Measurements from ENCODE around the gene PRPH2. TPM values are rescaled to one million over a fixed set of nuclear protein-coding genes. Genes with fewer than 3 reads are reported as not detected.
"Not testable (repeated sequence)": the region's sequence is repeated elsewhere in the genome, so short reads cannot be mapped to it uniquely, and the experiment has no call there.

Gene PRPH2
- total RNA-seq, 1 experiment from 2014 or later = not detected

- no peak for ATAC-seq
- H3K9me3 ChIP-seq (ENCODE audit: control insufficient read depth, insufficient read depth, low read depth, low read length) = no peaks in the 10 kb centered on the region
- no peak for TF ChIP-seq TCF7L2 (IDR thresholded peaks at IDR 0.05; ENCODE audit: low read depth, low read length)
- TF ChIP-seq REST (IDR thresholded peaks at IDR 0.05; ENCODE audit: insufficient read depth in 1 of 2, low read depth in 2 of 2, low read length in 1 of 2) = no peak
- TF ChIP-seq POLR2AphosphoS5 (IDR thresholded peaks at IDR 0.05; ENCODE audit: low read depth, low read length) = no peak
- TF ChIP-seq SIN3A (IDR thresholded peaks at IDR 0.05; ENCODE audit: borderline replicate concordance, insufficient read depth, low read depth, low read length) = no peak
- no peak for TF ChIP-seq CTCF (IDR thresholded peaks at IDR 0.05)
- no peaks in the 10 kb centered on the region for H3K27me3 ChIP-seq (ENCODE audit: control insufficient read depth, insufficient read depth, low read length)
- intact Hi-C loops (cut with micrococcal nuclease; ENCODE audit: unreplicated experiment) = no loop called here
- H3K4me1 ChIP-seq (ENCODE audit: control insufficient read depth, insufficient read depth, low read length) = no peaks in the 10 kb centered on the region
- POLR2A ChIA-PET = interaction anchor here (0.5 to 0.6 kb wide), 2 partner anchors 157 to 386 kb away, joined by 3 read pairs; no protein-coding TSS in a partner anchor
- CTCF ChIA-PET = no interaction called here
- no peaks in the 10 kb centered on the region for H3K36me3 ChIP-seq (ENCODE audit: control insufficient read depth, insufficient read depth, low read length)
- no peak overlapping the region for H3K27ac ChIP-seq (ENCODE audit: low read length)
- BruUV-seq (replicated peaks) = no TSS peak
- in situ Hi-C loops (cut with HindIII; ENCODE audit: low pct_unique_long_range_greater_than_20kb, low sequenced_read_pairs) = no loop called here
- DNase-seq (ENCODE audit: low read depth, low spot score) = no peak
- no peak overlapping the region for H3K4me3 ChIP-seq (ENCODE audit: low read depth in 2 of 2, low read length in 2 of 2)
Observed at GRCh38 chr6:42735976-42736375, 13.6 kb upstream of the PRPH2 start.

- H3K27me3 ChIP-seq (ENCODE audit: control insufficient read depth, insufficient read depth, low read length); in situ Hi-C loops (cut with HindIII; ENCODE audit: low pct_unique_long_range_greater_than_20kb, low sequenced_read_pairs); intact Hi-C loops (cut with micrococcal nuclease; ENCODE audit: unreplicated experiment); H3K4me3 ChIP-seq (ENCODE audit: low read depth in 2 of 2, low read length in 2 of 2); H3K9me3 ChIP-seq (ENCODE audit: control insufficient read depth, insufficient read depth, low read depth, low read length); CTCF ChIA-PET; ATAC-seq; H3K36me3 ChIP-seq (ENCODE audit: control insufficient read depth, insufficient read depth, low read length); H3K27ac ChIP-seq (ENCODE audit: low read length); H3K4me1 ChIP-seq (ENCODE audit: control insufficient read depth, insufficient read depth, low read length); BruUV-seq (replicated peaks); DNase-seq (ENCODE audit: low read depth, low spot score): not testable (repeated sequence)
- POLR2A ChIA-PET = interaction anchor here (0.7 kb wide), 1 partner anchor 148 kb away, joined by 5 read pairs; no protein-coding TSS in a partner anchor
Observed at GRCh38 chr6:42733867-42734481, 11.6 kb upstream of the PRPH2 start.

GRCh38 chr6:42729731-42730130, 7.3 kb upstream of the PRPH2 start:
- no peak for ATAC-seq
- no peak for DNase-seq (ENCODE audit: low read depth, low spot score)

More at GRCh38 chr6:42729731-42730130, 7.3 kb upstream of the PRPH2 start:
- peaks cover 4% of the 10 kb centered on the region; the same call in 1 of the 2 replicates for H3K4me1 ChIP-seq (ENCODE audit: control insufficient read depth, insufficient read depth, low read length)
- ChIA-PET CTCF (interaction anchor here (0.9 kb wide), 1 partner anchor 82 kb away, joined by 6 read pairs; no protein-coding TSS in a partner anchor), POLR2A (no interaction called here)
- no TSS peak for BruUV-seq (replicated peaks)
- H3K27me3 ChIP-seq (ENCODE audit: control insufficient read depth, insufficient read depth, low read length) = no peaks in the 10 kb centered on the region
- H3K27ac ChIP-seq (ENCODE audit: low read length) = no peak overlapping the region
- in situ Hi-C loops (cut with HindIII; ENCODE audit: low pct_unique_long_range_greater_than_20kb, low sequenced_read_pairs) = no loop called here
- H3K9me3 ChIP-seq (ENCODE audit: control insufficient read depth, insufficient read depth, low read depth, low read length) = no peaks in the 10 kb centered on the region
- TF ChIP-seq TCF7L2 (IDR thresholded peaks at IDR 0.05; ENCODE audit: low read depth, low read length) = no peak
- no peak for TF ChIP-seq CTCF (IDR thresholded peaks at IDR 0.05)
- TF ChIP-seq REST (IDR thresholded peaks at IDR 0.05; ENCODE audit: insufficient read depth in 1 of 2, low read depth in 2 of 2, low read length in 1 of 2) = no peak
- no peak for TF ChIP-seq SIN3A (IDR thresholded peaks at IDR 0.05; ENCODE audit: borderline replicate concordance, insufficient read depth, low read depth, low read length)
- no peak for TF ChIP-seq POLR2AphosphoS5 (IDR thresholded peaks at IDR 0.05; ENCODE audit: low read depth, low read length)
- intact Hi-C loops (cut with micrococcal nuclease; ENCODE audit: unreplicated experiment) = loop anchor here (5.0 kb wide), 1 partner anchor 148 kb away; the partner anchor contains the start of gene RPL7L1
- H3K36me3 ChIP-seq (ENCODE audit: control insufficient read depth, insufficient read depth, low read length) = no peaks in the 10 kb centered on the region
- H3K4me3 ChIP-seq (ENCODE audit: low read depth in 2 of 2, low read length in 2 of 2) = no peak overlapping the region

All from Panc1 (cell line).